Measurements from ENCODE around the gene PIK3R1. TPM values are rescaled to one million over a fixed set of nuclear protein-coding genes. Genes with fewer than 3 reads are reported as not detected.

PIK3R1 gene
- total and polyA plus RNA-seq, 2 of the 4 experiments (the other 2 are of a cell fraction), result 2.4 to 9.3 TPM

DNA sequence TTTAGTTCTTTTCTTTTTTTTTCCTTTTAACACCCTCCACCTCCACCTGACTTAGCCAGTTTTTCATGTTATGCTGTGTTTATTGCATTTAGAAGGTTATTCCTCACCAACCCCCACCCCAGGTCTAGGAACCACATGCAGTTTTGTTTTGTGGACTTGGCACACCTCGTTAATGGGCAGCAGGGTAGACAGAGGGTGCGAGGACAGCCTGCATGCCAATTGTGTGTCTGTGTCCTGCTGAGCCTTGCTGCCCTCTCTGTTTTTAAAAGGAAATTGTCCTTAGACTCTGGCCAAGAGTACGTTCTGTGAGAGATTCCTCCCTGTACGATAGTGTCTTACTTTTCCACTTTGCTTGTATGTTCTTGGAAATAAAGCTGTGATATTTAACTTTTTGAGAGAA lies 13.9 kb downstream of the PIK3R1 start:
- ATAC-seq (ENCODE audit: low read depth) (no peak), DNase-seq (no peak)
- no peak overlapping the region for H2BK15ac ChIP-seq (ENCODE audit: low read depth, low read length)
- no peak overlapping the region for H3K23ac ChIP-seq (ENCODE audit: low read depth, low read length)
- peaks cover 13% of the 10 kb centered on the region for H3K9me1 ChIP-seq (ENCODE audit: insufficient read depth, low read length)
- H4K8ac ChIP-seq (ENCODE audit: low read depth in 2 of 2, low read length in 2 of 2), result no peak overlapping the region
- H3K18ac ChIP-seq (ENCODE audit: low read depth, low read length), result no peak overlapping the region
- H3K9me3 ChIP-seq (ENCODE audit: control insufficient read depth, insufficient read depth, low read length), result no peaks in the 10 kb centered on the region
- H3K56ac ChIP-seq (ENCODE audit: extremely low read depth, insufficient read depth, low read length), result no peak overlapping the region
- H2BK120ac ChIP-seq (ENCODE audit: low read depth, low read length), result no peak overlapping the region
- ChIA-PET POLR2A (ENCODE audit: unreplicated experiment) (no interaction called here), CTCF (interaction anchor here (1.4 kb wide), 1 partner anchor 23 kb away, joined by 4 read pairs; no protein-coding TSS in a partner anchor)
- no peak overlapping the region for H3K9ac ChIP-seq (ENCODE audit: low read depth, low read length)
- TF ChIP-seq RCOR1 (IDR thresholded peaks at IDR 0.05; ENCODE audit: insufficient replicate concordance, low read length), result no peak
- TF ChIP-seq CTCF (conservative IDR thresholded peaks at IDR 0.05; ENCODE audit: low read depth, low read length), result no peak
- no peak for TF ChIP-seq NFE2L2 (IDR thresholded peaks at IDR 0.05; ENCODE audit: low read depth, low read length)
- no peak for TF ChIP-seq MAFK (IDR thresholded peaks at IDR 0.05; ENCODE audit: low read depth, low read length)
- TF ChIP-seq FOS (IDR thresholded peaks at IDR 0.05; ENCODE audit: low read depth, low read length), result no peak
- no peak for TF ChIP-seq RAD21 (IDR thresholded peaks at IDR 0.05; ENCODE audit: low read length)
- peaks cover 32 to 49% of the 10 kb centered on the region in 2 experiments for H3K79me1 ChIP-seq (ENCODE audit: low read depth in 1 of 2, low read length in 2 of 2)
- no peaks in the 10 kb centered on the region for H3K27me3 ChIP-seq (ENCODE audit: control insufficient read depth, insufficient read depth, low read length)
- no CpG with 5 or more reads among the region's 4 CpGs for WGBS, 2 experiments (ENCODE audit: extremely low coverage in 2 of 2, insufficient read length in 1 of 2)
- no peak overlapping the region for H2BK5ac ChIP-seq (ENCODE audit: low read depth, low read length, poor library complexity, severe bottlenecking)
- no peak overlapping the region for H2AFZ ChIP-seq (replicated peaks; ENCODE audit: low read length, poor library complexity)
- no peak overlapping the region for H3K4me2 ChIP-seq (ENCODE audit: low read depth, low read length)
- peaks cover 13% of the 10 kb centered on the region for H3K36me3 ChIP-seq (ENCODE audit: control insufficient read depth, insufficient read depth, low read length)
- H2BK20ac ChIP-seq (ENCODE audit: low read depth, low read length), result no peak overlapping the region
- H4K5ac ChIP-seq (ENCODE audit: low read depth, low read length), result no peak overlapping the region
- H4K20me1 ChIP-seq (ENCODE audit: insufficient read depth, low read length), result peaks cover 5% of the 10 kb centered on the region; the same call in 1 of the 2 replicates
- dilution Hi-C loops (cut with HindIII; ENCODE audit: low sequenced_read_pairs, unreplicated experiment), result no loop called here
- H3K4me1 ChIP-seq (ENCODE audit: control insufficient read depth, insufficient read depth, low read length), result peaks cover 6% of the 10 kb centered on the region
- H3K14ac ChIP-seq (replicated peaks; ENCODE audit: low read depth, low read length), result no peak overlapping the region
- no peak overlapping the region for H2AK5ac ChIP-seq (ENCODE audit: low read depth, low read length)
- H3K4me3 ChIP-seq (ENCODE audit: insufficient read depth, low read depth, low read length), result no peak overlapping the region
- no peak overlapping the region for H3K4ac ChIP-seq (ENCODE audit: low read depth, low read length)
- intact Hi-C loops (cut with micrococcal nuclease), result no loop called here
- H2AK9ac ChIP-seq (replicated peaks; ENCODE audit: low read depth, low read length, poor library complexity), result no peak overlapping the region
- BruUV-seq (replicated peaks), result no TSS peak
- in situ Hi-C loops (cut with MboI; ENCODE audit: low sequenced_read_pairs), result no loop called here
- H3K27ac ChIP-seq (ENCODE audit: insufficient read depth, low read length), result no peak overlapping the region
- no peak overlapping the region for H4K91ac ChIP-seq (ENCODE audit: insufficient read depth, low read depth, low read length)
